Activated CD4-positive, CD25-positive, alpha-beta regulatory T cell (primary cell): ENCODE results near the gene CAMKV.
A peak's percentile ranks its signal among the peaks of the same experiment; 100 is the strongest.
"Not testable (repeated sequence)": the region's sequence is repeated elsewhere in the genome, so short reads cannot be mapped to it uniquely, and the experiment has no call there.

Source experiments
- DNase-seq, 4 experiments: peaks; one replicate each; lab custom pipeline; 2025; lab: John Stamatoyannopoulos, UW

The CAMKV gene

DNA sequence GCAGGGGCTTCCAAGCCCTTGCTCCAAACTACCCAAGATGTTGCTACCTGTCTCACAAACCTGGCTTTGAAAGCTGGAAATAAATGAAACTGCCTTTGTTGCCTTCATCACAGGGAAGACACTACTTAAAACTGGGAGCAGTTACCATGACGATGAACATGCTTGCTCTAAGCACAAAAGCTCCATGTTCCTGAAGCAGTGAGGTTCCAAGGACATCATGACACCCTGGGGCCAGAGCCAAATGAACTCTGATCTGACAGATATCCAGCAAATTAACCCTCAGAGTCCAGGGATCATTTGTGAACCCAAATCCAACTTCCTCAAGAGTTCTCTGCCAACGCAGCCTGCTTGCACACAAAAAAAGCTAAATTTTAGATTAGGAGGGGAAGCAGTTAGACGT, 24.0 kb downstream of the CAMKV start:
- no peak for DNase-seq

GRCh38 chr3:49844464-49845183, 25.1 kb downstream of the CAMKV start:
- no peak for DNase-seq

DNA sequence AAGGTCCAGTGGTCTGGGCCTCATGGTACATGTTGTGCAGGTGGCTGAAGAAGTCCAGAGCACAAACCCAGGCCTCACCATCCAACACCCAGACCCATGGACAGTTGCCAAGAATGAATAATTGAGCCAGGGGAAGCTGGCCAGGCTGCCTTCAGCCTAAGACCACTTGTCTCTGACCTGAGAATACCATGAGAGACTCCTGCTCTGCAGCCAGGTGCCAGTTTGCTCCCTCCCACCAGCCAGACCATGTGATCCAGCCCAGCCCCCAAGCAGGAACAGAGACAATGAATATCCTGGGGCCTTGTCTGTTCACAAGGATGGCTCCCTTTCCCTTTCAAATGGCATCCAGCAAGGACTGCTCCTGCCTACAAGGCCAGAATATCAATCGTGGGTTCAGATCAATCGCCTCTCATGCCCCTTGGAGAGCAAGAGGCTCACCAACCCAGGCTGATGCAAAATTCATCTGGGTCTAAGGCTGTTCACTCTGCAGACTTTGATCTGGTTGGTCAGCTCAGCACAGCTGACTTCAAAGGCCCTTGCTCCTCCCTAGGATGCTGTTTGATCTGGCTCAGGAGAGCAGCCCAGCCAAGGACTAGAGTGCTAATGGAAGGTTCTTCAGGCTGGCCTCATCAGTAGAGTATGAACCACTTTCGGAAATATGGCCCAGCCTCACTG, 26.7 kb downstream of the CAMKV start:
- no peak for DNase-seq

DNA sequence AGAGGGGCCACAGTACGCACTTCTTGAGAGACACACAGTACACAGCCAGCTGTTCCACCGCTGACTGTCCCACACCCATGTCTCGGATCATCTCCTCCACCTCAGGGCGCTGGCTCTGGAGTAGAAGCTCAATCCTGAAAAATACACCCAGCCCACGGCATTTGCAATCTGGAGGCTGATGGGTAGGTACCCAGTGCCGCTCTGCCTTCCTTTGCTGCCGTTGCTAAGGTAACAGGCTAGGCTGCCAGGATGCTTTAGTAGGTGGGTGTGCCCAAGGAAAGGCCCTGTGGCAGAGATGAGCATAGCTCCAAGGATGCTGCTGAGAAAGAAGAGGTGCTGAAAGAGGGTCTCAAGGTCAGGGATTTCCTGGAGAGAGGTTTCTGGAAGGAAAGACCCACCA, 27.9 kb downstream of the CAMKV start:
- no peak for DNase-seq

- DNase-seq = no peak
These were observed 28.5 kb downstream of the CAMKV start for GRCh38 chr3:49841126-49841696.

DNA sequence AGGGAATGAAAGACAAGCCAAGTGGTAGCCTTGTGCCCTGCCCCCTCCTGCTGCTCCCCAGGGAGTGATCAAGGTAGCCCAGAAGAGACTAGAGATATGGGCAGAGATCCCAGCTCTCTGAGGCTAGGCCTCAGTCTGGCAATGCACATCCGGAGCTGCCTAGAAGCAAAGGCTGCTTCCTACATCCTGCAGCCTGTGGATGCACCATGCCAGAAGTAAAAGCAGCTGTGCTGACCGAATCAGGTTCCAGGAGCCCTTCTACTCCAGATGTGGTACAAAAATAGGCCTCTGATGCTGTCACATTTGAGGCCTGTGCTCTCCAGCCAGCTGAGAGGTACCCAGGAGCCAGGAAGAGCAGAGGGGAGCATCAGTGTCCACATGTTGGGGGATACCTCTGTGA, 29.3 kb downstream of the CAMKV start:
- no peak for DNase-seq

DNA sequence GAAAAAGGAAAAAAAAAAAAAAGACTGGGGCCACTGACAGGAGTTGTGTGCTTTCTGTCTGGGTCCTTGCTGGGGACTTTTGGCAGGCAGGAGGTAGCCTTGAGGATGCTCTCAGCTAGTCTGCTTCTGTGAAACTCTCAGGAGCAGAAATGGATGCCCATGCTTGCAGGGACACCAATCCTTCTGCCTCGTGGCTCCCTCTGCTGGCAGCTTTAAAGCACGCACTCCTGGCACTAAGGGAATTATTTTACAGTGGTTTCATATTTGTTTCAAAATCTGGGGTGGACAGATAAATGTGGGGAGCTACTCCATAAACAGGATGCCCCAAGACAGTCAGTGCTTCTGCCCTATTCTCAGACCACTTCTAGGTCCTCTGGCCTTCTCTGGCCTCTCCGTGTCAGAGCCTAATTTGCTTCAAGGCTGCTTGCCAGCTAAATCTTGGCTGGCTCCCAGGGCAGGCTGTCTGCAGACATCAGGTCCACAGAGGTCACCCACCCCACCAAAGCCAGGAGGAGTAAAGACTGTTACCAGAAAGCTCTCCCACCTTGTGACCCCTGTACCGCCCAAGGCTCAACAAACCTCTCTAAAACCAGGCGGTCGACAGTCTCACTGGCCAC, 30.4 kb downstream of the CAMKV start:
- DNase-seq = peak; percentile 46 to 65 (median 62)

DNA sequence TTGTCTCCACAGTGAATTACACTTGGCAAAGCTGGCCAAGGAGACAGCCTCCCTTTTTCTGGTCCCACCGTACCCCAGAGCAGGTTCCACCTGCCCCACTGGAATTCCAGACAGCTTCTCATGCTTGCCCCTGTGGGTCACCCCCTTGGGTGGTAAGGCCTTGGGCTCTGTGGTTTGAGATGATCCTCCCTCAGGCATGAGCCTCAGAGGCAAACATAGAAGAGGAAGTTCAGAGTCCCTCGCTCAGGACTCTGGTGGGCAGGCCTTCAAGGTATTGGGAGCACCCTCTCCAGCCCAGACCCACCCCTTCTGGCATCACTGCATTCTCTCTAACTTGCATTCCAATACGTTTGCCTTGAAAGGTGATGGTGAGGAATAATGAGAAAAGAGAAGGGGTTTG, 38.4 kb downstream of the CAMKV start:
- no peak for DNase-seq

GRCh38 chr3:49826016-49826415, 43.7 kb downstream of the CAMKV start:
- DNase-seq = no peak

DNA sequence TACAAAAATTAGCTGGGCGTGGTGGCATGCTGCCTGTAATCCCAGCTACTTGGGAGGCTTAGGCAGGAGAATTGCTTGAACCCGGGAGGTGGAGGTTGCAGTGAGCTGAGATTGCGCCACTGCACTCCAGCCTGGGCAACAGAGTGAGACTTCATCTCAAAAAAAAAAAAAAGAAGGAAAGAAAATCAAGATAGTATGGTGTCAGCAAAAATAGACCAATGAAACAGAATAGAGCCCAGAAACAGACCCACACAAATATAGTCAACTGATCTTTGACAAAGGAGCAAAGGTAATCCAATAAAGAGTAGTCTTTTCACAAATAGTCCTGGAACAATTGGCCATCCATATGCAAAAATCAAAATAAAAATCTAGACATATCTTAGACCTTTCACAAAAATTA, 46.6 kb downstream of the CAMKV start:
- DNase-seq = not testable (repeated sequence)

DNA sequence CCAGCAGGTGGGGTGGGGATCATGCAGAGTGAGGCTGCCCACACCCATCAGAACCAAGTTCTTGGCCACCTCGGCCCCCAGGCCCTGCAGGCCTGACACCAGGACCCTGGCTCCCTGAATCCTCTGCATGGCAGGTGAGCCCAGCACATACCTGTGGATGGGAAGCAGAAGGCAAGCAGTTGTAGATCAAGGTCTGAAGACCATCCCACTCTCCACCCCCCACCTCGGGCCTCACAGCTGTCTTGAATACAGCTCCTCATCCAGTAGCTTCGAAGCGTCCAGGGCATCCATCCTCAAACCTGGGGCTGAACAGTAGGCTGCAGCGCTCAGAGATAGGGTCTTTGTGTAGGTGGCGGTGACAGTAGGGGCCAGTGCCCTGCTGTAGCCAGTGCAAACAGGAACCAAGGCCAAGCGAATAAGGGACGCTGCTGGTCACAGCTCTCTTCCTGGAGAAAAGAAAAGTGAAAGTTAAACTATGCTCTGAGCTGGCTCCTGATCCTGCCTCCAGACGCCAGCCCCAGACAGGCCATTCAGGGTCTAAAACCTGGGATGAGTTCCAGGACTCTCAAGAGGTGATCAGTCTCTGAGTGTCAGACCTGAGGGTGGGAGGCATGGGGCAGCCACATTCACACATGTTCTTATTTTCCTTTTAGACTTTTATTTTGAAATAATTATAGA, 56.1 kb downstream of the CAMKV start, which contains the start of gene UBA7:
TSS of gene UBA7 (minus strand) at position 457 of the 678 bp plus-strand sequence. CDS start at position 291, 166 bp downstream.
- DNase-seq = no peak

DNA sequence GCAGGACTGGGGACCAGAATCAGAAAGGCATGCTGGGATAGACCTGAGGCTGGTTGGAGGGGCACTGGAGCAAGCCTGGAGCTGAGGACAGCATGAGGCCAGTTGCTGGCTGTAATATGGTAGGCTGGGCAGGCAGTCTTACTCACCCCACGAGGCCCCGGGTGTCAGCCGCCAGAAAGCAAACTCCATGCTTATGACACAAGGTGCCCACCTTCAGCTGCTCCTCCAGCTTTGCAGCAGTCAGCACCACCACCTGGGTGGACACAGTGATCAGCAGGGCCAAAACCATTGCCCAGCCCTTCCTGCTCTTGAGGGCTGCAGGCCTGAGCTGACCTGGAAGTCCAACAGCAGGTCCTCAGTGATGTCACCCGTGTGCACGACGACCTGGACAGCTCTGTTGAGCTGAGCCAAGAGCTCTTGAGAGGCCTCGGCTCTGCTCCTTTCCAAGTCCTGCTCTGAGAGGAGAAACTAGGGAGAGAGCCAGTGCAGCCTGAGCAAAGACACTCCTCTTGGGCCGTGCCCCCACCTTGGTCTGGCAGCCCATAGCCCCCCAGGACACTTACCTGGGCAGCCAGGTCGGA, 56.7 kb downstream of the CAMKV start:
- DNase-seq = no peak
